Cardiac fibroblast (primary cell): ENCODE measurements around the gene INTS2.
"Not testable (repeated sequence)": the region's sequence is repeated elsewhere in the genome, so short reads cannot be mapped to it uniquely, and the experiment has no call there.

ENCODE experiments used
- DNase-seq, 2 donors: peaks; one replicate each; pipeline versions ENCODE4 v3.0.0 to v3.0.0-alpha.2; 2010; ENCODE audit warnings: low read depth in 2 of 2
- H3K4me3 ChIP-seq, 2 donors: replicated peaks in 1 of 2; 1 replicate in 1 of 2; 2 replicates in 1 of 2; pipeline ENCODE4 v1.5.1; 2011; ENCODE audit warnings: low read depth in 2 of 2, low read length in 2 of 2, mild to moderate bottlenecking in 2 of 2, moderate library complexity in 1 of 2
- TF ChIP-seq, protein P1 (sequence below): IDR thresholded peaks from one replicate; pipeline ENCODE4 v1.5.1; 2011; ENCODE audit warnings: low read depth, mild to moderate bottlenecking, low read length, inconsistent platforms

The INTS2 gene

DNA sequence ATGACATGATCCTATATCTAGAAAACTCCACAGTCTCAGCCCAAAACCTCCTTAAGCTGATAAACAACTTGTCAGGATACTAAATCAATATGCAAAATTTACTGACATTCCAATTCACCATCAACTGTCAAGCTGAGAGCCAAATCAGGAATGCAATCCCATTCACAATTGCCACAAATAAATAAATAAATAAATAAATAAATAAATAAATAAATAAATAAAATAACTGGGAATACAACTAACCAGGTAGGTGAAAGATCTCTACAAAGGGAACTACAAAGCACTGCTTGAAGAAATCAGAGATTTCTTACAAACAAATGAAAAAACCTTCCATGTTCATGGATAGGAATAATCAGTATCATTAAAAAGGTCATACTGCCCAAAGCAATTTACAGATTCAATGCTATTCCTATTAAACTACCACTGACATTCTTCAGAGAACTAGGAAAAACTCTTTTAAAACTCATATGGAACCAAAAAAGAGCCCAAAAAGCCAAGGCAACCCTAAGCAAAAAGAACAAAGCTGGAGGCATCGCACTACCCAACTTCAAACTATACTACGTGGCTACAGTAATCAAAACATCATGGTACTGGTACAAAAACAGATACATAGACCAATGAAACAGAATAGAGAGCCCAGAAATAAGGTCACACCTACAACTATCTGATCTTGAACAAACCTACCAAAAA, 102.2 kb downstream of the INTS2 start:
- no peak overlapping the region for H3K4me3 ChIP-seq
- no peak for DNase-seq
- TF ChIP-seq, protein P1, sequence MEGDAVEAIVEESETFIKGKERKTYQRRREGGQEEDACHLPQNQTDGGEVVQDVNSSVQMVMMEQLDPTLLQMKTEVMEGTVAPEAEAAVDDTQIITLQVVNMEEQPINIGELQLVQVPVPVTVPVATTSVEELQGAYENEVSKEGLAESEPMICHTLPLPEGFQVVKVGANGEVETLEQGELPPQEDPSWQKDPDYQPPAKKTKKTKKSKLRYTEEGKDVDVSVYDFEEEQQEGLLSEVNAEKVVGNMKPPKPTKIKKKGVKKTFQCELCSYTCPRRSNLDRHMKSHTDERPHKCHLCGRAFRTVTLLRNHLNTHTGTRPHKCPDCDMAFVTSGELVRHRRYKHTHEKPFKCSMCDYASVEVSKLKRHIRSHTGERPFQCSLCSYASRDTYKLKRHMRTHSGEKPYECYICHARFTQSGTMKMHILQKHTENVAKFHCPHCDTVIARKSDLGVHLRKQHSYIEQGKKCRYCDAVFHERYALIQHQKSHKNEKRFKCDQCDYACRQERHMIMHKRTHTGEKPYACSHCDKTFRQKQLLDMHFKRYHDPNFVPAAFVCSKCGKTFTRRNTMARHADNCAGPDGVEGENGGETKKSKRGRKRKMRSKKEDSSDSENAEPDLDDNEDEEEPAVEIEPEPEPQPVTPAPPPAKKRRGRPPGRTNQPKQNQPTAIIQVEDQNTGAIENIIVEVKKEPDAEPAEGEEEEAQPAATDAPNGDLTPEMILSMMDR = no peak

DNA sequence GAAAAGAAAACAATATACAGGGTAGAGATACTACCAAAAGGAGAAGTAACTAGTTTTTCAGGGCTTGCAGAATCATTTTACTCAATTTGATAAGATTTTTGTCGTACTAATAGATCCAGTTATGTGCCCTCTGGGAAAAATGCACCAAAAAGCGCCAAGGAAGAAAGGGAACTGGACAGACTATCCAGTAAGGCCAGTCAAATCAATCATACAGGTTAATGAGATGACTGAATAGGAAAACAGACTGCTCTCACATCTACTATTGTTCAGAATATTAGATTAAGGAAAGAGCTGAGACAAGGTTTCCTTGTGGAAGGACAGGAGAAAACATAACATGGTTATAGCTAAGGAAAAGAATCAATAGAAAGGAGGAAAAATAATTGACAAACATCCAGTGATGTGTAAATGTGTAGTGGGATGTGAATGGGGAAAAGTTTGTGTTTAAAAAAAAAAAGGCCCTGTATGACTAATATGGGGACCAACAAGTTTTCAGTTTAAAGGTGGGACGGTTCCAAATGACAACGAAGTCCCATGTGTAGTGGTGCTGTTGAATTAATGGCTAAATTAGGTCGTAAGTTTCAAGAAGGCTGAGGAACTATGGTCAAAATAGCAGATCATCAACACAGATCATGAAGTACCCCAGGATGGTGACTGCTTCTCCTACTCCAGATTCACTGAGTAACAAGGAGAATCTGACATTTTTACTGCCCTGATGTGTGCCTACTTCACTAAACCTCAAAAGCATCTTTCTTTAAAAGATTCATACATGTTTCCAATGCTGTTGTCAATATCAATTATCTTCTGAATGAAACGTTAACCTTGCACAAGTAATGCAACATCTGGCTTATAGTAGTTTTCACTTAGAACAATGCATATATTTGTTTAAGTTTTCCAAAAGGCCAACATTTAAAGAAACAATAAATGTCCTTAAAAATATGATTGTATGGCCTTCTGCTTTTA, 105.2 kb downstream of the INTS2 start:
- DNase-seq = no peak
- no peak overlapping the region for H3K4me3 ChIP-seq

DNA sequence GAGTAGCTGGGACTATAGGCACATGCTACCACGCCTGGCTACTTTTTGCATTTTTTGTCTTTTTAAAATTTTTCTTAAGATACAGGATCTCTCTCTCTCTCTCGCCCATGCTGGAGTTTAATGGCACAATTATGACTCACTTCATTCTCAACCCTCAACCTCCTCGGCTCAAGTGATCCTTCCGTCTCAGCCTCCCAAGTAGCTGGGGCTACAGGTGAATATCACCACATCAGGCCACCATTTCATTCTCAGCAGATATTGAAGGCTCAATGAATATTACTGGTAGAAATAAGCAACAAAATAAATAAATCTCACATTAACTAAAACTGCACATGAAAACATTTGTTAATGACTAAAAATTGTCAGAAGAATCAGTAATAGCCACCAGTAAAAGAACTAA, 106.1 kb downstream of the INTS2 start:
- H3K4me3 ChIP-seq = no peak overlapping the region
- DNase-seq = no peak
- TF ChIP-seq, protein P1 = no peak

More for the DNA sequence above, 105.2 kb downstream of the INTS2 start:
- TF ChIP-seq, protein P1 = no peak

DNA sequence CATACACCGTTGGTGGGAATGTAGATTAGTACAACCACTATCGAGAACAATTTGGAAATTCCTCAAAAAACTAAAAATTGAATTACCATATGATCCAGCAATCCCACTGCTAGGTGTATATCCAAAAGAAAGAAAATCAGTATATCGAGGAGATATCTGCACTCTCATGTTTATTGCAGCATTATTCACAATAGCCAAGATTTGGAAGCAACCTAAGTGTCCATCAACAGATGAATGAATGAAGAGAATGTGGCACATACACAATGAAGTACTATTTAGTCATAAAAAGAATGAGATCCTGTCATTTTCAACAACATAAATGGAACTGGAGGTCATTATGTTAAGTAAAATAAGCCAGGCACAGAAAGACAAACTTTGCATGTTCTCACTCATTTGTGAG, 108.5 kb downstream of the INTS2 start:
- DNase-seq, H3K4me3 ChIP-seq: not testable (repeated sequence)

DNA sequence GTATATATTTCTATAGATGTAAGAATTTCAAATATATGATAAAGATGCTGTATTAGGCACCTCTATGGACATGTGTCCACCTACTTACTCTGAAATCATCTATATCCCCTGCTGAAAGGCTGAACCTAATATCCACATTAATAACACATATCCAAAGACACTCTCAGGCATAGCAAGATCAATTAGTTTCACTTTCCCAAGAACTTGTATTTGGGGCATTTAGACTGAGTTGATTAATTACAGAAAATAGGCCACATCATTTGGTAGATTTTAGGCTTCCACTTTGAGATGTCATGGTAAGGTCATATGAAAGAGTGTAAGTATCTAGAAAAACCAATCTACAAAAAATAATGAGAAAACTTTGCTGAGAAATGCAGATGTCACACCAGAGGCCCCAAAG, 109.6 kb downstream of the INTS2 start:
- DNase-seq = no peak
- TF ChIP-seq, protein P1 = no peak
- no peak overlapping the region for H3K4me3 ChIP-seq

DNA sequence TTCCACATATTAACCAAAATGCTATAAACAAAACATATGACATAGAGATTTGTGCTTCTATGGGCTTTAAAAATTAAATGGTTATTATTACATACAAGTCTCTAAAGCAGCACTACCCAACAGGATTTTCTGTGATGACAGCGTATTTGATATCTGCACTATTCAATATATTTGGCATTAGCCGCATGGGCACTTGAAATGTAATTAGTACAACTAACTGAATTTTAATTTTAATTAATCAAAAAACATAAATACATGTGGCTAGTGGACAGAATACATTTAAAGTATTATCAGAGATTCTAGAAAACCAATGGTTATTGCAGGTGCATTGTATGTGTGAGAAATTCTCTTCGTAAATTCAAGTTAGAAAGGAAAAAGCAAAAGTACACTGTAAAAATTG, 110.3 kb downstream of the INTS2 start:
- TF ChIP-seq, protein P1 = no peak
- no peak overlapping the region for H3K4me3 ChIP-seq
- DNase-seq = no peak

DNA sequence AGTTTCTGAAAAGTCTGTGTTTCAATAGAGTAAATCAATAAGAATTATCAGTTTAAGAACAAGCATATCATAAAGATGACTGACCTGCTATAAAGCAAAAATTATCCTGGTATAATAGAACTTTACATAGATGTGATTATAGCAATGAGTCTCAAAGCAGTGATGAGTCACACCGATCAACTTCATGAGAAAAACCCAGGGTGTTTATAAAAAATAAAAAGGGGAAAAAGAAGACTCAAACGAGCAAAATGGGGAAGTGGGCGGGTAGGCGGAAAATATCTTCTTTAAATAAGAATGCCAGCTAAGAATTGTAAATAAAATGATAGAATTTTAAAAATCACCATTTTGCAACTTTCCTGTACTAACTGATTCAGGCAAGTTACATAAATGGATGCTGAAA, 111.2 kb downstream of the INTS2 start:
- no peak overlapping the region for H3K4me3 ChIP-seq
- TF ChIP-seq, protein P1 = no peak
- no peak for DNase-seq
